Measurements from ENCODE around the gene PIK3CG.

DNA sequence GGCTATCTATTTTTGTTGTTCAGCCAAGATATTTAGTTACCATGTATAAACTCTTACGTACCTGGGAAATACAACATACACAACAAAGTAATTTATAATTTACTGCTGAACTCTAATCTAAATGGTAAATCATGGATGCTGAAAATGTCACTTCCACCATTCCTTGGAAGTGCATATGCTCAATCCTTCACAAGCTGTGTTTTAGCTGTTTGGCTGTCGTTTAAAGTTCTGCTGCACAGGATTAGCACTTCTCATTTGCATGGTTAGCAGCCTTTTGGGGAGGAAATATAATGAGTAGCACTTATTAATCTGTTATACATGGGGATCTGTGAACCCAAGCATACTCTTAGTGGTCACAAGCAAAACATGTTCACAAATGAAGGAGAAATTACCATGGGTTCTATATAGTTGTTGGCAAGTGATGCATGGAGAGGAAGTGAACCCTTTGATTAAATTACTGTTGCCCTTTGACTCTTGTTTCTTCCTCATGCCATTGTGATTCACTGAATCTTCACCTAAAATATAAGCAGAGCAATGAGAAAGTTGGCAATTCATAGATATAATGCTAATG is 18.5 kb downstream of the PIK3CG start:
- TF ChIP-seq ZSCAN16 (tag by site-specific recombination; IDR thresholded peaks at IDR 0.05) (no peak), SP7 (tag by site-specific recombination; IDR thresholded peaks at IDR 0.05) (no peak), ZBTB11 (tag by site-specific recombination; conservative IDR thresholded peaks at IDR 0.05; ENCODE audit: low read depth) (no peak), ZNF48 (tag by site-specific recombination; IDR thresholded peaks at IDR 0.05) (no peak), SCRT2 (tag by site-specific recombination; IDR thresholded peaks at IDR 0.05) (no peak), ZNF148 (tag by site-specific recombination; IDR thresholded peaks at IDR 0.05; ENCODE audit: borderline replicate concordance) (no peak), PRDM1 (tag by site-specific recombination; IDR thresholded peaks at IDR 0.05) (no peak), ZEB2 (tag by site-specific recombination; IDR thresholded peaks at IDR 0.05) (no peak), ZNF138 (tag by site-specific recombination; IDR thresholded peaks at IDR 0.05; ENCODE audit: borderline replicate concordance) (no peak), ZNF776 (tag by site-specific recombination; IDR thresholded peaks at IDR 0.05; ENCODE audit: borderline replicate concordance) (no peak)
- TF ChIP-seq, protein P1, sequence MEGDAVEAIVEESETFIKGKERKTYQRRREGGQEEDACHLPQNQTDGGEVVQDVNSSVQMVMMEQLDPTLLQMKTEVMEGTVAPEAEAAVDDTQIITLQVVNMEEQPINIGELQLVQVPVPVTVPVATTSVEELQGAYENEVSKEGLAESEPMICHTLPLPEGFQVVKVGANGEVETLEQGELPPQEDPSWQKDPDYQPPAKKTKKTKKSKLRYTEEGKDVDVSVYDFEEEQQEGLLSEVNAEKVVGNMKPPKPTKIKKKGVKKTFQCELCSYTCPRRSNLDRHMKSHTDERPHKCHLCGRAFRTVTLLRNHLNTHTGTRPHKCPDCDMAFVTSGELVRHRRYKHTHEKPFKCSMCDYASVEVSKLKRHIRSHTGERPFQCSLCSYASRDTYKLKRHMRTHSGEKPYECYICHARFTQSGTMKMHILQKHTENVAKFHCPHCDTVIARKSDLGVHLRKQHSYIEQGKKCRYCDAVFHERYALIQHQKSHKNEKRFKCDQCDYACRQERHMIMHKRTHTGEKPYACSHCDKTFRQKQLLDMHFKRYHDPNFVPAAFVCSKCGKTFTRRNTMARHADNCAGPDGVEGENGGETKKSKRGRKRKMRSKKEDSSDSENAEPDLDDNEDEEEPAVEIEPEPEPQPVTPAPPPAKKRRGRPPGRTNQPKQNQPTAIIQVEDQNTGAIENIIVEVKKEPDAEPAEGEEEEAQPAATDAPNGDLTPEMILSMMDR (tag by site-specific recombination; IDR thresholded peaks at IDR 0.05): no peak
- TF ChIP-seq, protein P2, sequence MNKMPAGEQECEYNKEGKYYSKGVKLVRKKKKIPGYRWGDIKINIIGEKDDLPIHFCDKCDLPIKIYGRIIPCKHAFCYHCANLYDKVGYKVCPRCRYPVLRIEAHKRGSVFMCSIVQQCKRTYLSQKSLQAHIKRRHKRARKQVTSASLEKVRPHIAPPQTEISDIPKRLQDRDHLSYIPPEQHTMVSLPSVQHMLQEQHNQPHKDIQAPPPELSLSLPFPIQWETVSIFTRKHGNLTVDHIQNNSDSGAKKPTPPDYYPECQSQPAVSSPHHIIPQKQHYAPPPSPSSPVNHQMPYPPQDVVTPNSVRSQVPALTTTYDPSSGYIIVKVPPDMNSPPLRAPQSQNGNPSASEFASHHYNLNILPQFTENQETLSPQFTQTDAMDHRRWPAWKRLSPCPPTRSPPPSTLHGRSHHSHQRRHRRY (tag by site-specific recombination; IDR thresholded peaks at IDR 0.05): no peak
